Dedifferentiated amniotic fluid mesenchymal stem cell (primary cell): ENCODE measurements around the gene CENPF.
"Not testable (repeated sequence)": the region's sequence is repeated elsewhere in the genome, so short reads cannot be mapped to it uniquely, and the experiment has no call there.

Experiments used
- DNase-seq: peaks from one replicate; pipeline ENCODE4 v3.0.0-alpha.2; 2016; ENCODE audit errors: extremely low spot score

CENPF gene

GRCh38 chr1:214584805-214585766, 17.9 kb upstream of the CENPF start:
- DNase-seq: peak; percentile 62

GRCh38 chr1:214586621-214587020, 16.4 kb upstream of the CENPF start:
- DNase-seq: no peak

GRCh38 chr1:214587165-214587564, 15.8 kb upstream of the CENPF start:
- no peak for DNase-seq

- DNase-seq: no peak
Measured at GRCh38 chr1:214588963-214589597, 13.9 kb upstream of the CENPF start.

GRCh38 chr1:214590696-214591095, 12.3 kb upstream of the CENPF start:
- DNase-seq: no peak

GRCh38 chr1:214591918-214592317, 11.1 kb upstream of the CENPF start:
- not testable (repeated sequence) for DNase-seq

- no peak for DNase-seq
Measured at GRCh38 chr1:214593158-214593557, 9.8 kb upstream of the CENPF start.

GRCh38 chr1:214603819-214604252, 841 bp downstream of the CENPF start:
- no peak for DNase-seq

- DNase-seq: no peak
Measured at GRCh38 chr1:214604523-214604922, 1.5 kb downstream of the CENPF start.

- not testable (repeated sequence) for DNase-seq
Measured at GRCh38 chr1:214605484-214605883, 2.5 kb downstream of the CENPF start.

GRCh38 chr1:214605933-214606925, 3.2 kb downstream of the CENPF start:
- not testable (repeated sequence) for DNase-seq

GRCh38 chr1:214607492-214608215, 4.7 kb downstream of the CENPF start:
- not testable (repeated sequence) for DNase-seq

GRCh38 chr1:214608216-214608783, 5.3 kb downstream of the CENPF start:
- DNase-seq: not testable (repeated sequence)

- DNase-seq: not testable (repeated sequence)
Measured at GRCh38 chr1:214608817-214609216, 5.8 kb downstream of the CENPF start.

- no peak for DNase-seq
Measured at GRCh38 chr1:214609692-214610091, 6.7 kb downstream of the CENPF start.

- not testable (repeated sequence) for DNase-seq
Measured at GRCh38 chr1:214610136-214610535, 7.1 kb downstream of the CENPF start.

- no peak for DNase-seq
Measured at GRCh38 chr1:214615109-214615508, 12.1 kb downstream of the CENPF start.

- peak; percentile 36 for DNase-seq
Measured at GRCh38 chr1:214615871-214616270, 12.9 kb downstream of the CENPF start.

GRCh38 chr1:214617246-214617645, 14.3 kb downstream of the CENPF start:
- DNase-seq: no peak

- DNase-seq: no peak
Measured at GRCh38 chr1:214617843-214618242, 14.8 kb downstream of the CENPF start.

- no peak for DNase-seq
Measured at GRCh38 chr1:214621236-214621635, 18.2 kb downstream of the CENPF start.
